CD4-positive, alpha-beta T cell treated with Interleukin-17A for 1 hour (primary cell): ENCODE results near the gene DHX29.
"Not testable (repeated sequence)": the region's sequence is repeated elsewhere in the genome, so short reads cannot be mapped to it uniquely, and the experiment has no call there.

Source experiments
- DNase-seq: peaks from one replicate; pipeline ENCODE4 v3.0.0-alpha.2; 2020

Gene DHX29

GRCh38 chr5:55307383-55308253 is at the start of gene DHX29, which contains the start of gene MTREX:
Gene DHX29, minus strand, starts transcription at chr5:55307694. Its CDS starts 121 bp downstream, at chr5:55307573.
Gene MTREX, plus strand, starts transcription at chr5:55307989. Its CDS starts 25 bp downstream, at chr5:55308014.
- peak; percentile 91 for DNase-seq

- DNase-seq: no peak
These were observed 49.4 kb upstream of the DHX29 start for GRCh38 chr5:55356896-55357295.

- no peak for DNase-seq
These were observed 43.3 kb upstream of the DHX29 start for GRCh38 chr5:55350754-55351153.

- DNase-seq: no peak
These were observed 40.3 kb upstream of the DHX29 start for GRCh38 chr5:55347786-55348185.

- DNase-seq: no peak
These were observed 37.8 kb upstream of the DHX29 start for GRCh38 chr5:55345327-55345726.

- peak; percentile 71 for DNase-seq
These were observed 37.0 kb upstream of the DHX29 start for GRCh38 chr5:55344392-55344992.

- no peak for DNase-seq
These were observed 36.1 kb upstream of the DHX29 start for GRCh38 chr5:55343609-55344008.

GRCh38 chr5:55343107-55343506 is 35.6 kb upstream of the DHX29 start:
- DNase-seq: no peak

GRCh38 chr5:55338810-55339243 is 31.3 kb upstream of the DHX29 start:
- DNase-seq: peak; percentile 16

- peak; percentile 17 for DNase-seq
These were observed 30.7 kb upstream of the DHX29 start for GRCh38 chr5:55338092-55338613.

GRCh38 chr5:55333811-55334210 is 26.3 kb upstream of the DHX29 start:
- no peak for DNase-seq

GRCh38 chr5:55333017-55333416 is 25.5 kb upstream of the DHX29 start:
- DNase-seq: no peak

- DNase-seq: no peak
These were observed 23.8 kb upstream of the DHX29 start for GRCh38 chr5:55331321-55331720.

GRCh38 chr5:55327281-55327680 is 19.8 kb upstream of the DHX29 start:
- DNase-seq: no peak

GRCh38 chr5:55325621-55326020 is 18.1 kb upstream of the DHX29 start:
- DNase-seq: no peak

GRCh38 chr5:55324815-55325418 is 17.4 kb upstream of the DHX29 start:
- DNase-seq: peak; percentile 62

GRCh38 chr5:55324006-55324405 is 16.5 kb upstream of the DHX29 start:
- DNase-seq: no peak

- no peak for DNase-seq
These were observed 13.1 kb upstream of the DHX29 start for GRCh38 chr5:55320571-55320970.

- DNase-seq: no peak
These were observed 12.0 kb upstream of the DHX29 start for GRCh38 chr5:55319491-55319890.

GRCh38 chr5:55318237-55318636 is 10.7 kb upstream of the DHX29 start:
- not testable (repeated sequence) for DNase-seq

- DNase-seq: no peak
These were observed 9.3 kb upstream of the DHX29 start for GRCh38 chr5:55316837-55317236.

- no peak for DNase-seq
These were observed 8.8 kb upstream of the DHX29 start for GRCh38 chr5:55316289-55316688.

GRCh38 chr5:55313870-55314617 is 6.5 kb upstream of the DHX29 start:
- DNase-seq: no peak
